Measurements from ENCODE around the gene MYO3B.

Gene MYO3B

DNA sequence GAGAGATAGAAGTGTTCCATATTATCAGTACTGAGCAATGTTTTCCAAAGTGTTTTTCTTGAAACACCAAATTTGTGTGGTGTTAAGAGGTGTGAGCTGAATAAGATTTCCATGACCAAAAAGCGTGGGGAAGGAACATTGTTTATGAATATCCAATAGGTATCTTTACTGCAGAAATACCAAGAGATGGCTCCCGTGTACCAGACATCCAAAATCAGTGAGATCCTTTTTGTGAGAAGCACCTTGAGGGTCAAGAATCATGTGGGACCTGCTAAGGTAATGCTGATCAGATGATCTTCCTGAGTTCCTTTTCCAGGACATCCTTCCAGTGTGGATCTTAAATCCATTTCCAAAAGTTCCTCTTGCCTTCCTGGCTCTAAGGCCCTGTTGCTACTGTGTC, 246.0 kb downstream of the MYO3B start:
- no peak overlapping the region for H3K27ac ChIP-seq (ENCODE audit: low read length, poor library complexity, severe bottlenecking)
- H2AK5ac ChIP-seq (ENCODE audit: low read length, severe bottlenecking), result no peak overlapping the region
- H2AFZ ChIP-seq (ENCODE audit: low read depth, low read length), result no peak overlapping the region
- H3K23ac ChIP-seq (ENCODE audit: low read length in 2 of 2), result no peak overlapping the region
- H3K36me3 ChIP-seq (ENCODE audit: control insufficient read depth in 1 of 2, insufficient read depth in 2 of 2, low read depth in 1 of 2, low read length in 2 of 2), result no peaks in the 10 kb centered on the region
- peak overlapping the region in 1 of 2 experiments; percentile 91 for H2BK12ac ChIP-seq (ENCODE audit: low read length in 2 of 2)
- H3K4ac ChIP-seq (ENCODE audit: low read depth in 1 of 2, low read length in 2 of 2), result no peak overlapping the region
- no peak overlapping the region for H2BK5ac ChIP-seq (ENCODE audit: low read depth, low read length, poor library complexity, severe bottlenecking)
- H3K79me1 ChIP-seq (replicated peaks; ENCODE audit: low read length, poor library complexity, severe bottlenecking), result no peaks in the 10 kb centered on the region
- no peak overlapping the region for H3K4me3 ChIP-seq (ENCODE audit: insufficient read depth in 1 of 2, low read depth in 1 of 2, low read length in 2 of 2)
- no peaks in the 10 kb centered on the region for H3K4me1 ChIP-seq (ENCODE audit: control insufficient read depth, insufficient read depth, low read depth, low read length)
- no peak overlapping the region for H3K14ac ChIP-seq (ENCODE audit: low read length in 2 of 2)
- no peak overlapping the region for H4K91ac ChIP-seq (ENCODE audit: low read length)
- H3K4me2 ChIP-seq (ENCODE audit: low read length, poor library complexity, severe bottlenecking), result no peak overlapping the region
- H2BK15ac ChIP-seq (ENCODE audit: low read depth, poor library complexity, severe bottlenecking), result no peak overlapping the region
- no peak overlapping the region for H3K18ac ChIP-seq (ENCODE audit: low read depth in 1 of 2, low read length in 2 of 2)
- no peaks in the 10 kb centered on the region for H3K9me3 ChIP-seq (ENCODE audit: control insufficient read depth, low read length)
- H2BK120ac ChIP-seq (ENCODE audit: low read depth, low read length), result no peak overlapping the region
- no peak overlapping the region for H4K8ac ChIP-seq (ENCODE audit: low read length)
- H3K27me3 ChIP-seq (ENCODE audit: control insufficient read depth in 1 of 2, insufficient read depth in 1 of 2, low read length in 2 of 2), result peaks cover 6 to 16% of the 10 kb centered on the region in 2 experiments
- H3K9ac ChIP-seq (ENCODE audit: low read length), result no peak overlapping the region
- no peak for DNase-seq
- WGBS, result 100% methylated on average over 2 of the region's 2 CpGs

GRCh38 chr2:170425281-170425751, 247.4 kb downstream of the MYO3B start:
- no peak overlapping the region for H4K8ac ChIP-seq (ENCODE audit: low read length)
- H2BK120ac ChIP-seq (ENCODE audit: low read depth, low read length), result no peak overlapping the region
- no peak overlapping the region for H3K4me2 ChIP-seq (ENCODE audit: low read length, poor library complexity, severe bottlenecking)
- H3K9ac ChIP-seq (ENCODE audit: low read length), result no peak overlapping the region
- H2BK15ac ChIP-seq (ENCODE audit: low read depth, poor library complexity, severe bottlenecking), result no peak overlapping the region
- H3K79me1 ChIP-seq (replicated peaks; ENCODE audit: low read length, poor library complexity, severe bottlenecking), result no peaks in the 10 kb centered on the region
- H3K9me3 ChIP-seq (ENCODE audit: control insufficient read depth, low read length), result no peaks in the 10 kb centered on the region
- H3K27ac ChIP-seq (ENCODE audit: low read length, poor library complexity, severe bottlenecking), result no peak overlapping the region
- H2BK12ac ChIP-seq (ENCODE audit: low read length in 2 of 2), result no peak overlapping the region
- H4K91ac ChIP-seq (ENCODE audit: low read length), result no peak overlapping the region
- H3K23ac ChIP-seq (ENCODE audit: low read length in 2 of 2), result no peak overlapping the region
- H3K4ac ChIP-seq (ENCODE audit: low read depth in 1 of 2, low read length in 2 of 2), result no peak overlapping the region
- no peak overlapping the region for H3K4me3 ChIP-seq (ENCODE audit: insufficient read depth in 1 of 2, low read depth in 1 of 2, low read length in 2 of 2)
- no peak overlapping the region for H3K14ac ChIP-seq (ENCODE audit: low read length in 2 of 2)
- peaks cover 5 to 10% of the 10 kb centered on the region in 2 experiments for H3K27me3 ChIP-seq (ENCODE audit: control insufficient read depth in 1 of 2, insufficient read depth in 1 of 2, low read length in 2 of 2)
- H2BK5ac ChIP-seq (ENCODE audit: low read depth, low read length, poor library complexity, severe bottlenecking), result no peak overlapping the region
- H2AK5ac ChIP-seq (ENCODE audit: low read length, severe bottlenecking), result no peak overlapping the region
- H3K18ac ChIP-seq (ENCODE audit: low read depth in 1 of 2, low read length in 2 of 2), result peak overlapping the region in 1 of 2 experiments; percentile 30
- H3K36me3 ChIP-seq (ENCODE audit: control insufficient read depth in 1 of 2, insufficient read depth in 2 of 2, low read depth in 1 of 2, low read length in 2 of 2), result no peaks in the 10 kb centered on the region
- peak; percentile 87 for DNase-seq
- WGBS, result 14% methylated on average over 1 of the region's 2 CpGs
- H3K4me1 ChIP-seq (ENCODE audit: control insufficient read depth, insufficient read depth, low read depth, low read length), result no peaks in the 10 kb centered on the region
- no peak overlapping the region for H2AFZ ChIP-seq (ENCODE audit: low read depth, low read length)

GRCh38 chr2:170428868-170429267, 250.9 kb downstream of the MYO3B start:
- Histone ChIP-seq H3K4me2 (ENCODE audit: low read length, poor library complexity, severe bottlenecking) (no peak overlapping the region), H3K4me1 (ENCODE audit: control insufficient read depth, insufficient read depth, low read depth, low read length) (no peaks in the 10 kb centered on the region), H2AFZ (ENCODE audit: low read depth, low read length) (no peak overlapping the region), H3K27ac (ENCODE audit: low read length, poor library complexity, severe bottlenecking) (no peak overlapping the region), H4K91ac (ENCODE audit: low read length) (no peak overlapping the region), H3K18ac (ENCODE audit: low read depth in 1 of 2, low read length in 2 of 2) (no peak overlapping the region), H2BK120ac (ENCODE audit: low read depth, low read length) (no peak overlapping the region), H3K79me1 (replicated peaks; ENCODE audit: low read length, poor library complexity, severe bottlenecking) (no peaks in the 10 kb centered on the region), H2BK5ac (ENCODE audit: low read depth, low read length, poor library complexity, severe bottlenecking) (no peak overlapping the region), H2AK5ac (ENCODE audit: low read length, severe bottlenecking) (no peak overlapping the region), H3K4me3 (ENCODE audit: insufficient read depth in 1 of 2, low read depth in 1 of 2, low read length in 2 of 2) (no peak overlapping the region), H2BK12ac (ENCODE audit: low read length in 2 of 2) (no peak overlapping the region), H3K9me3 (ENCODE audit: control insufficient read depth, low read length) (no peaks in the 10 kb centered on the region), H3K23ac (ENCODE audit: low read length in 2 of 2) (no peak overlapping the region), H2BK15ac (ENCODE audit: low read depth, poor library complexity, severe bottlenecking) (no peak overlapping the region), H3K9ac (ENCODE audit: low read length) (no peak overlapping the region), H3K27me3 (ENCODE audit: control insufficient read depth in 1 of 2, insufficient read depth in 1 of 2, low read length in 2 of 2) (peaks cover 0 to 3% of the 10 kb centered on the region in 2 experiments), H3K4ac (ENCODE audit: low read depth in 1 of 2, low read length in 2 of 2) (no peak overlapping the region), H3K14ac (ENCODE audit: low read length in 2 of 2) (no peak overlapping the region), H3K36me3 (ENCODE audit: control insufficient read depth in 1 of 2, insufficient read depth in 2 of 2, low read depth in 1 of 2, low read length in 2 of 2) (no peaks in the 10 kb centered on the region), H4K8ac (ENCODE audit: low read length) (no peak overlapping the region)
- 94% methylated on average over 2 of the region's 2 CpGs for WGBS
- DNase-seq, result no peak

GRCh38 chr2:170432823-170433222, 254.9 kb downstream of the MYO3B start:
- WGBS, result no CpG with 5 or more reads among the region's 4 CpGs
- H3K9me3 ChIP-seq (ENCODE audit: control insufficient read depth, low read length), result no peaks in the 10 kb centered on the region
- no peak overlapping the region for H2BK5ac ChIP-seq (ENCODE audit: low read depth, low read length, poor library complexity, severe bottlenecking)

More at GRCh38 chr2:170432823-170433222, 254.9 kb downstream of the MYO3B start:
- no peak overlapping the region for H3K4me2 ChIP-seq (ENCODE audit: low read length, poor library complexity, severe bottlenecking)
- H2BK15ac ChIP-seq (ENCODE audit: low read depth, poor library complexity, severe bottlenecking), result no peak overlapping the region
- DNase-seq, result no peak
- H3K79me1 ChIP-seq (replicated peaks; ENCODE audit: low read length, poor library complexity, severe bottlenecking), result no peaks in the 10 kb centered on the region
- H2AFZ ChIP-seq (ENCODE audit: low read depth, low read length), result no peak overlapping the region
- no peak overlapping the region for H2BK120ac ChIP-seq (ENCODE audit: low read depth, low read length)
- H4K8ac ChIP-seq (ENCODE audit: low read length), result no peak overlapping the region
- peaks cover 4 to 9% of the 10 kb centered on the region in 2 experiments for H3K27me3 ChIP-seq (ENCODE audit: control insufficient read depth in 1 of 2, insufficient read depth in 1 of 2, low read length in 2 of 2)
- H3K23ac ChIP-seq (ENCODE audit: low read length in 2 of 2), result no peak overlapping the region
- no peak overlapping the region for H3K4me3 ChIP-seq (ENCODE audit: insufficient read depth in 1 of 2, low read depth in 1 of 2, low read length in 2 of 2)
- H3K18ac ChIP-seq (ENCODE audit: low read depth in 1 of 2, low read length in 2 of 2), result no peak overlapping the region
- H4K91ac ChIP-seq (ENCODE audit: low read length), result no peak overlapping the region
- H3K14ac ChIP-seq (ENCODE audit: low read length in 2 of 2), result no peak overlapping the region
- no peaks in the 10 kb centered on the region for H3K4me1 ChIP-seq (ENCODE audit: control insufficient read depth, insufficient read depth, low read depth, low read length)
- H3K36me3 ChIP-seq (ENCODE audit: control insufficient read depth in 1 of 2, insufficient read depth in 2 of 2, low read depth in 1 of 2, low read length in 2 of 2), result no peaks in the 10 kb centered on the region
- no peak overlapping the region for H3K4ac ChIP-seq (ENCODE audit: low read depth in 1 of 2, low read length in 2 of 2)
- no peak overlapping the region for H2BK12ac ChIP-seq (ENCODE audit: low read length in 2 of 2)
- no peak overlapping the region for H3K27ac ChIP-seq (ENCODE audit: low read length, poor library complexity, severe bottlenecking)
- H3K9ac ChIP-seq (ENCODE audit: low read length), result no peak overlapping the region
- no peak overlapping the region for H2AK5ac ChIP-seq (ENCODE audit: low read length, severe bottlenecking)
